AG04450 (cell line): Measurements from ENCODE around the gene SLC9A2. TPM values are rescaled to one million over a fixed set of nuclear protein-coding genes. Genes with fewer than 3 reads are reported as not detected.
A peak's percentile ranks its signal among the peaks of the same experiment; 100 is the strongest.

Source experiments
- CTCF ChIA-PET: fragments of 300-600, 350-600 bp; formaldehyde crosslinking; extraction: SDS; loops from one replicate; lab custom pipeline; 2022; ENCODE audit warnings: antibody characterized with exemption, inconsistent platforms; lab: Charles Lee
- POLR2A ChIA-PET: fragments of 350-600 bp; formaldehyde crosslinking; extraction: SDS; loops from one replicate; lab custom pipeline; 2021; ENCODE audit warnings: antibody characterized with exemption, inconsistent platforms; lab: Yijun Ruan, JAX
- DNase-seq: peaks from one replicate; pipeline ENCODE4 v3.0.0-alpha.2; 2011; ENCODE audit warnings: low read depth, low spot score
- H3K27ac ChIP-seq: one replicate; pipeline ENCODE4 v1.5.1; 2012; ENCODE audit warnings: low read depth, low read length, control low read depth
- H3K27me3 ChIP-seq: one replicate; pipeline ENCODE4 v1.6.0; 2012; ENCODE audit warnings: low read length; ENCODE audit not compliant: control insufficient read depth, insufficient read depth
- H3K4me3 ChIP-seq: 2 replicates; pipeline ENCODE4 v1.5.1; 2011; ENCODE audit warnings: mild to moderate bottlenecking, low read depth, low read length, control low read depth
- H3K9me3 ChIP-seq: 2 replicates; pipeline ENCODE4 v1.5.1; 2012; ENCODE audit warnings: low read length; ENCODE audit not compliant: control insufficient read depth, insufficient read depth
- polyA plus RNA-seq: library from polyadenylated mRNA; depleted of rRNA; stranded (reverse); fragments of >200 nt; gene quantifications from 2 replicates; pipeline ENCODE4 v1.2.3, GENCODE V29; 2011
- TF ChIP-seq, protein P1 (sequence below): IDR thresholded peaks from 2 replicates; pipeline ENCODE4 v1.5.1; 2011; ENCODE audit warnings: low read depth, low read length, control low read depth, inconsistent platforms

SLC9A2 gene
- polyA plus RNA-seq, 1 experiment, result not detected

DNA sequence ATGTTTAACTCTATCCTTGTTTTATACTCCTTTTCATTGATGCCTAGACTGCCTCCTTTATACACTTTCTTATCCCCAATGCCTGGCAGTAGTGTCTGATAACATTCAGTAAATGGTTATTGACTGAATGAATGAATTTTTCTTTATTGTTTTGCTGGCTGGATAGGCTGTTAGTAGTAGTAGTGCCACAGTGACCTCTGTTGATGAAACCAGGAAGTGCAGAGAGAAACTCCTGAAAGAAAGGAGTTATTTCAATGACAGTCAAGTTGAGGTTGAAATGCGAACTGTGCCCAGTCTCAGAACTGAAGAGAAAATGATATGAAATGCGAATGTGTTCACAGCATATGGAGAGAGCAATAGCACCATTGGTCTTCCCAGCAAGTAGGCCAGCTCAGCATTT is 26.8 kb upstream of the SLC9A2 start:
- no peak for DNase-seq
- CTCF ChIA-PET, result interaction anchor here (0.7 to 2.9 kb wide), 3 partner anchors 18 to 119 kb away, joined by 3 to 21 read pairs (median 3); partner anchors contain the start of gene SLC9A4
- Histone ChIP-seq H3K27ac (no peak overlapping the region), H3K9me3 (no peaks in the 10 kb centered on the region), H3K27me3 (peaks cover 2% of the 10 kb centered on the region), H3K4me3 (no peak overlapping the region)
- POLR2A ChIA-PET, result no interaction called here
- TF ChIP-seq, protein P1, sequence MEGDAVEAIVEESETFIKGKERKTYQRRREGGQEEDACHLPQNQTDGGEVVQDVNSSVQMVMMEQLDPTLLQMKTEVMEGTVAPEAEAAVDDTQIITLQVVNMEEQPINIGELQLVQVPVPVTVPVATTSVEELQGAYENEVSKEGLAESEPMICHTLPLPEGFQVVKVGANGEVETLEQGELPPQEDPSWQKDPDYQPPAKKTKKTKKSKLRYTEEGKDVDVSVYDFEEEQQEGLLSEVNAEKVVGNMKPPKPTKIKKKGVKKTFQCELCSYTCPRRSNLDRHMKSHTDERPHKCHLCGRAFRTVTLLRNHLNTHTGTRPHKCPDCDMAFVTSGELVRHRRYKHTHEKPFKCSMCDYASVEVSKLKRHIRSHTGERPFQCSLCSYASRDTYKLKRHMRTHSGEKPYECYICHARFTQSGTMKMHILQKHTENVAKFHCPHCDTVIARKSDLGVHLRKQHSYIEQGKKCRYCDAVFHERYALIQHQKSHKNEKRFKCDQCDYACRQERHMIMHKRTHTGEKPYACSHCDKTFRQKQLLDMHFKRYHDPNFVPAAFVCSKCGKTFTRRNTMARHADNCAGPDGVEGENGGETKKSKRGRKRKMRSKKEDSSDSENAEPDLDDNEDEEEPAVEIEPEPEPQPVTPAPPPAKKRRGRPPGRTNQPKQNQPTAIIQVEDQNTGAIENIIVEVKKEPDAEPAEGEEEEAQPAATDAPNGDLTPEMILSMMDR, result peak; percentile 49

DNA sequence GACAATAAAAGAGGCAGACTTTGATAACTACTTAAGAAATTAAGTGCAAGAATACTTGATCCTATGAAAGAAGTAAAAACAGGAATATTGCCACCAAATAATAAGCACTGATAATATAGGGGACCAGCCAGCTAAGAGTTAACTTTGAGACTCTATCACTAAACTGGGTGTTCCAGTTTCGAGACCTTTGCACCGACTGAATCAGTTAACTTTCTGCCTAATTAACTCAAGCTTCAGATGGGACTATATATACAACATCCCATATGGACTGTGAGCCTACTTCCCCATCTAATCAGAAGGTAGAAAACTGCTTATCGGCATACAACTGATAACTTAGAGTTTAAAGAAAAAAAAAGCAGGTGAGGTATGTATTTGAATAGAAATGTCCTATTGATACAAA is 25.8 kb upstream of the SLC9A2 start:
- no peak overlapping the region for H3K27ac ChIP-seq
- no peak overlapping the region for H3K4me3 ChIP-seq
- POLR2A ChIA-PET, result no interaction called here
- no peak for DNase-seq
- CTCF ChIA-PET, result interaction anchor here (0.7 to 2.9 kb wide), 3 partner anchors 17 to 120 kb away, joined by 3 to 21 read pairs (median 3); partner anchors contain the start of gene SLC9A4
- H3K9me3 ChIP-seq, result no peaks in the 10 kb centered on the region
- TF ChIP-seq, protein P1, result no peak
- peaks cover 1% of the 10 kb centered on the region for H3K27me3 ChIP-seq

DNA sequence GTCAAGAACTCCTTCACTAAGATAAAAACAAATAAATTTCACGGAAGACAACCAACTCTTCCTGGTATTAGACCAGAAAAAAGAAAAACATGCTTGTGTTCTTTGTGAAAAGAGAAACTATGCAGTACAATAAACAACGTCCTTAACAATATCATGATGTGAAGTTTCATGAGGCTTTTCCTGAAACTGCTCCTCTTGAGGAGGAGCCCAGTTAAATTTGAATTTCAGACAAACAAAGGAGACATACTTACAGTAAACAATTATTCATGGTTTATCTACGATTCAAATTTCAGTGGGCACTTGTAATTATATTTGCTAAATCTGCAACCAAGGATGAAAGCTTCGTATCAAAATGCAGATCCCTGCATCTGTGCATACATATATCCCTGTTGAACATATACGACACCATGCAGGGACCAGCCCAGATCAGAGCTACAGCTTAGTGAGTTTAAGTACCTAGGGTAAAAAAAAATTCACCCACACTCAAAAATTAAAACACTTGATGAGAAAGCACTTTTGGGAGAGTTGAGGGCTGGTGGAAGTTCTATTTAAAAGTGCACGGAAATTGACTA is 24.8 kb upstream of the SLC9A2 start:
- ChIA-PET CTCF (interaction anchor here (2.2 kb wide), 1 partner anchor 122 kb away, joined by 21 read pairs; the partner anchor contains the start of gene SLC9A4), POLR2A (no interaction called here)
- Histone ChIP-seq H3K27ac (no peak overlapping the region), H3K4me3 (no peak overlapping the region), H3K9me3 (no peaks in the 10 kb centered on the region), H3K27me3 (no peaks in the 10 kb centered on the region)
- DNase-seq, result no peak
- TF ChIP-seq, protein P1, result no peak

DNA sequence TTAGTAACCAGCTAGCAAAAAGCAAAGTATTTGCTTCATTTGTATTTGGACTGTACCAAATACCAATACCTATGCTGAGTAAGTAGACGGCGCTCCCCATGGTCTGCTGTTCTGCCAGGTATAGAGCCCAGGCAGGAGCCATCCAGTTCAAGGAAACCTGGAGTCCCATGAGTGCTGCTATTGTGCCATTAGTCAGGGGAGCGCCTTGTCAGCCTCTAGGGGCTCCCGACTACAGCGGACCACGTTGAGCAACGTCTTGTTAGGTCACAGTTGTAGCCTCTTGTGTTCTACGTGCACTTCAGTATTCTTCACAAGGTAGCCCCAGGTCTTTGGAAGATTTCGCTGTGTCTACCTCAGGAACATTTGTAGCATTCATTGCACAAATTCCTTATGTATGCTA is 21.6 kb upstream of the SLC9A2 start:
- POLR2A ChIA-PET, result no interaction called here

DNA sequence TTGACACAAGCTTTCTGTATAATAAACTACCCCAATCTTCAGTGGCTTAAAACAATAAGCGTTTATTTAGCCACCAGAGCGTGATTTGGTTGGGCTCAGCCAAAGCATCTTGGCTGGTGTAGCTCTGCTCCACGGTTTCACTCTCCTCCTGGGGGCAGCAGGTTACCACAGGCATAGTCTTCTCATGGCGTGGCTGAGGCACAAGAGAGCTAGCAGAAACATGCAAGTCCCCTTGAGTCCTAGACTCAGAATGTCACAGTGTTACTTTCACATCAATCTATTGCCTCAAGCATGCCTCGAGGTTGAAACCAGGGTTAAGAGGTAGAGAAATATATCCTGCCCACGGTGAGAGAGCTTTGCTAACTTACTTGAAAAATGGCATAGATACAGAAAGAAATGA is 19.9 kb upstream of the SLC9A2 start:
- Histone ChIP-seq H3K4me3 (no peak overlapping the region), H3K27me3 (peaks cover 3% of the 10 kb centered on the region), H3K27ac (no peak overlapping the region), H3K9me3 (no peaks in the 10 kb centered on the region)
- CTCF ChIA-PET, result no interaction called here
- POLR2A ChIA-PET, result no interaction called here
- no peak for DNase-seq
- TF ChIP-seq, protein P1, result no peak

More for the DNA sequence above, 21.6 kb upstream of the SLC9A2 start:
- DNase-seq, result no peak
- no peaks in the 10 kb centered on the region for H3K9me3 ChIP-seq
- H3K27ac ChIP-seq, result no peak overlapping the region
- no peak overlapping the region for H3K4me3 ChIP-seq
- TF ChIP-seq, protein P1, result no peak
- CTCF ChIA-PET, result no interaction called here
- peaks cover 3% of the 10 kb centered on the region for H3K27me3 ChIP-seq
